ENCODE data around the gene TMOD1.

GRCh38 chr9:97600531-97601227 is 99.2 kb downstream of the TMOD1 start:
- TF ChIP-seq CTCF (IDR thresholded peaks at IDR 0.05), result no peak
- TF ChIP-seq POLR2A (IDR thresholded peaks at IDR 0.05), result no peak
- no peak for TF ChIP-seq EP300 (IDR thresholded peaks at IDR 0.05)
